Right cardiac atrium (tissue), 5 donors: ENCODE data around the gene ZNF226. TPM values are rescaled to one million over a fixed set of nuclear protein-coding genes. Genes with fewer than 3 reads are reported as not detected.
A peak's percentile ranks its signal among the peaks of the same experiment; 100 is the strongest.
"Not testable (repeated sequence)": the region's sequence is repeated elsewhere in the genome, so short reads cannot be mapped to it uniquely, and the experiment has no call there.

Experiments used
- ATAC-seq, 2 donors: fragments of 200-7000 bp; cut with Tn5 transposase; one replicate each; pipeline versions ENCODE4 v1.8.0 to v1.9.1; 2020; ENCODE audit warnings: moderate library complexity in 2 of 2, mild to moderate bottlenecking in 1 of 2
- DNase-seq, 3 donors: peaks; one replicate each; pipeline ENCODE4 v3.0.0-alpha.2; 2020
- H3K27ac ChIP-seq: one replicate; pipeline ENCODE4 v1.5.1; 2013; ENCODE audit warnings: mild to moderate bottlenecking, low read length, control low read depth, moderate library complexity
- H3K27me3 ChIP-seq: one replicate; pipeline ENCODE4 v1.6.1; 2013; ENCODE audit not compliant: control insufficient read depth, insufficient read depth
- H3K4me1 ChIP-seq: one replicate; pipeline ENCODE4 v1.6.1; 2013; ENCODE audit warnings: low read length; ENCODE audit not compliant: control insufficient read depth, insufficient read depth
- H3K4me3 ChIP-seq: one replicate; pipeline ENCODE4 v1.5.1; 2013; ENCODE audit warnings: low read length, control low read depth
- H3K9me3 ChIP-seq: one replicate; pipeline ENCODE4 v1.6.1; 2013; ENCODE audit warnings: low read length; ENCODE audit not compliant: control insufficient read depth
- WGBS: extraction: QIAGEN DNeasy Blood & Tissue Kit; methylation state at CpG from one replicate; pipeline ENCODE4 v1.1.7; 2013; 5-methylcytosine and 5-hydroxymethylcytosine counted together
- intact Hi-C, 4 donors: fragments of 100-400 bp; cut with DNase I; formaldehyde crosslinking; loops; one replicate each; pipeline versions ENCODE4 v1.11.0 to v1.14.0; 2022 to 2023
- polyA plus RNA-seq: library from polyadenylated mRNA; stranded (reverse); fragments of 200-250 nt; gene quantifications from one replicate; pipeline ENCODE4 v1.2.3, GENCODE V29; 2013
- total RNA-seq, 4 donors: library from RNA; stranded (reverse); fragmentation: NEBNext Ultra II Directional; extraction: Animal tissue kit (Norgen Biotek cat#: 25700); gene quantifications; one replicate each; pipeline ENCODE4 v1.2.1, GENCODE V29; 2021
- donor health status: healthy with polysubstance abuse.
- donor health status: DM: no; HTN: yes; CAD: no.
- donor health status: DM: no; HTN: no; CAD: no.
- donor health status: DM: no; HTN: yes; CAD: no; lungs with severe emphysema.
- donor health status: DM: yes; HTN: yes; CAD: no.

The ZNF226 gene
- total and polyA plus RNA-seq, 5 donors, result 19.4 to 24.8 (median 22.3) TPM

- Histone ChIP-seq H3K4me1 (no peaks in the 10 kb centered on the region), H3K4me3 (peak within 1 kb of the TSS; percentile 99), H3K9me3 (no peaks in the 10 kb centered on the region), H3K27me3 (no peaks in the 10 kb centered on the region), H3K27ac (peak within 1 kb of the TSS; percentile 94)
- DNase-seq, result peak; percentile 95 to 97 (median 96)
- intact Hi-C loops, result no loop called here
- WGBS, result under 1% methylated on average over 37 of the region's 37 CpGs
- ATAC-seq, result peak; percentile 98 to 99
Observed at GRCh38 chr19:44212250-44212865, 47.5 kb downstream of the ZNF226 start, which contains the start of gene ZNF227. Gene ZNF227 (plus strand): TSS chr19:44212532. CDS start chr19:44217793, 5,261 bp downstream.

GRCh38 chr19:44212866-44213346 lies 48.0 kb downstream of the ZNF226 start:
- DNase-seq (no peak), ATAC-seq (peak; percentile 17 to 33)
- Histone ChIP-seq H3K4me3 (peak overlapping the region; percentile 99), H3K9me3 (no peaks in the 10 kb centered on the region), H3K4me1 (no peaks in the 10 kb centered on the region), H3K27ac (peak overlapping the region; percentile 94), H3K27me3 (no peaks in the 10 kb centered on the region)
- 2% methylated on average over 15 of the region's 15 CpGs for WGBS
- intact Hi-C loops, result no loop called here

DNA sequence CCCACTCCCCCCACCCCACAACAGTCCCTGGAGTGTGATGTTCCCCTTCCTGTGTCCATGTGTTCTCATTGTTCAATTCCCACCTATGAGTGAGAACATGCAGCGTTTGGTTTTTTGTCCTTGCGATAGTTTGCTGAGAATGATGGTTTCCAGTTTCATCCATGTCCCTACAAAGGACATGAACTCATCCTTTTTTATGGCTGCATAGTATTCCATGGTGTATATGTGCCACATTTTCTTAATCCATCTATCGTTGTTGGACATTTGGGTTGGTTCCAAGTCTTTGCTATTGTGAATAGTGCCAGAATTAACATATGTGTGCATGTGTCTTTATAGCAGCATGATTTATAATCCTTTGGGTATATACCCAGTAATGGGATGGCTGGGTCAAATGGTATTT lies 55.0 kb downstream of the ZNF226 start:
- H3K4me3 ChIP-seq, ATAC-seq, H3K9me3 ChIP-seq, H3K4me1 ChIP-seq, intact Hi-C loops, H3K27ac ChIP-seq, DNase-seq, H3K27me3 ChIP-seq: not testable (repeated sequence)
- WGBS, result 89% methylated on average over 3 of the region's 3 CpGs

DNA sequence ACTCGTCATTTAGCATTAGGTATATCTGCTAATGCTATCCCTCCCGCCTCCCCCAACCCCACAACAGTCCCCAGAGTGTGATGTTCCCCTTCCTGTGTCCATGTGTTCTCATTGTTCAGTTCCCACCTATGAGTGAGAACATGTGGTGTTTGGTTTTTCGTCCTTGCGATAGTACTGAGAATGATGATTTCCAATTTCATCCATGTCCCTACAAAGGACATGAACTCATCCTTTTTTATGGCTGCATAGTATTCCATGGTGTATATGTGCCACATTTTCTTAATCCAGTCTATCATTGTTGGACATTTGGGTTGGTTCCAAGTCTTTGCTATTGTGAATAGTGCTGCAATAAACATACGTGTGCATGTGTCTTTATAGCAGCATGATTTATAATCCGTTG lies 55.9 kb downstream of the ZNF226 start:
- H3K27ac ChIP-seq, DNase-seq, H3K4me3 ChIP-seq, H3K9me3 ChIP-seq, ATAC-seq, H3K4me1 ChIP-seq, intact Hi-C loops, H3K27me3 ChIP-seq: not testable (repeated sequence)
- WGBS, result 97% methylated on average over 6 of the region's 6 CpGs

- H3K9me3 ChIP-seq, DNase-seq, H3K27ac ChIP-seq, intact Hi-C loops, H3K4me3 ChIP-seq, H3K4me1 ChIP-seq, ATAC-seq, H3K27me3 ChIP-seq: not testable (repeated sequence)
- WGBS, result 99% methylated on average over 3 of the region's 3 CpGs
Observed at GRCh38 chr19:44221291-44221690, 56.4 kb downstream of the ZNF226 start.

Other genes with a start within 250 kb of the ZNF226 start
- gene ZNF45, start 229.8 kb upstream of the ZNF226 start, total RNA-seq, result 1 to 10 TPM; 8.1 to 9.0 (median 8.6) TPM
- gene ZNF45, start 229.8 kb upstream of the ZNF226 start, polyA plus RNA-seq, result 2.7 TPM
- 1 to 10 TPM; 4.5 to 7.3 (median 5.8) TPM for gene ZNF221, start 213.9 kb upstream of the ZNF226 start, total RNA-seq
- 2.9 TPM for gene ZNF221, start 213.9 kb upstream of the ZNF226 start, polyA plus RNA-seq
- 10 to 100 TPM in 1 of 4 donors, 1 to 10 TPM in 3; 6.9 to 11.5 (median 7.4) TPM for gene ZNF155, start 180.9 kb upstream of the ZNF226 start, total RNA-seq
- gene ZNF155, start 180.9 kb upstream of the ZNF226 start, polyA plus RNA-seq, result 6.0 TPM
- gene ZNF230, start 162.1 kb upstream of the ZNF226 start, total RNA-seq, result 1 to 10 TPM; 3.4 to 4.2 (median 3.7) TPM
- gene ZNF230, start 162.1 kb upstream of the ZNF226 start, polyA plus RNA-seq, result 1.9 TPM
- 1 to 10 TPM; 3.6 to 4.6 (median 4.0) TPM for gene ZNF222, start 139.7 kb upstream of the ZNF226 start, total RNA-seq
- 3.8 TPM for gene ZNF222, start 139.7 kb upstream of the ZNF226 start, polyA plus RNA-seq
- gene ZNF223, start 113.1 kb upstream of the ZNF226 start, total RNA-seq, result 1 to 10 TPM; 3.2 to 5.9 (median 4.5) TPM
- gene ZNF223, start 113.1 kb upstream of the ZNF226 start, polyA plus RNA-seq, result 3.6 TPM
- 1 to 10 TPM; 2.0 to 2.7 (median 2.4) TPM for gene ZNF284, start 92.9 kb upstream of the ZNF226 start, total RNA-seq
- 1.00 TPM for gene ZNF284, start 92.9 kb upstream of the ZNF226 start, polyA plus RNA-seq
- gene ZNF224, start 70.7 kb upstream of the ZNF226 start, total RNA-seq, result 10 to 100 TPM; 14.9 to 17.0 (median 15.9) TPM
- gene ZNF224, start 70.7 kb upstream of the ZNF226 start, polyA plus RNA-seq, result 10.1 TPM
- gene ZNF225, start 51.7 kb upstream of the ZNF226 start, total RNA-seq, result 1 to 10 TPM; 3.6 to 4.2 (median 3.9) TPM
- 1.9 TPM for gene ZNF225, start 51.7 kb upstream of the ZNF226 start, polyA plus RNA-seq
- gene ZNF234, start 23.5 kb upstream of the ZNF226 start, total RNA-seq, result 10 to 100 TPM in 1 of 4 donors, 1 to 10 TPM in 3; 9.6 to 10.6 (median 9.9) TPM
- 4.4 TPM for gene ZNF234, start 23.5 kb upstream of the ZNF226 start, polyA plus RNA-seq
- 10 to 100 TPM; 13.2 to 16.0 (median 15.0) TPM for gene ZNF227, start 47.4 kb downstream of the ZNF226 start, total RNA-seq
- 5.2 TPM for gene ZNF227, start 47.4 kb downstream of the ZNF226 start, polyA plus RNA-seq
- gene ZNF233, start 94.8 kb downstream of the ZNF226 start, total RNA-seq, result 1 to 10 TPM; 3.4 to 8.8 (median 6.4) TPM
- 3.2 TPM for gene ZNF233, start 94.8 kb downstream of the ZNF226 start, polyA plus RNA-seq
- gene ZNF235, start 139.9 kb downstream of the ZNF226 start, total RNA-seq, result 1 to 10 TPM; 5.0 to 5.2 (median 5.1) TPM
- gene ZNF235, start 139.9 kb downstream of the ZNF226 start, polyA plus RNA-seq, result 3.0 TPM
- 1 to 10 TPM; 5.2 to 7.3 (median 5.9) TPM for gene ZNF112, start 191.6 kb downstream of the ZNF226 start, total RNA-seq
- 2.6 TPM for gene ZNF112, start 191.6 kb downstream of the ZNF226 start, polyA plus RNA-seq
- gene ZNF285, start 236.5 kb downstream of the ZNF226 start, total RNA-seq, result 1 to 10 TPM; 2.7 to 5.5 (median 3.9) TPM
- gene ZNF285, start 236.5 kb downstream of the ZNF226 start, polyA plus RNA-seq, result 2.2 TPM